Keratinocyte (primary cell): ENCODE results near the gene ZNF79. TPM values are rescaled to one million over a fixed set of nuclear protein-coding genes. Genes with fewer than 3 reads are reported as not detected.

Experiments used
- DNase-seq: peaks from one replicate; pipeline ENCODE4 v3.0.0-alpha.2; 2011; ENCODE audit warnings: low read depth, missing footprints, low spot score
- FAIRE-seq: peaks from 2 replicates; lab custom pipeline; 2011; peaks lifted over from hg19 to GRCh38; lab: Jason Lieb, UNC
- H2AFZ ChIP-seq: 2 replicates; pipeline ENCODE4 v1.6.0; 2012; ENCODE audit warnings: low read length, control low read depth, inconsistent platforms; ENCODE audit not compliant: control insufficient read depth
- H3K27ac ChIP-seq: 2 replicates; pipeline ENCODE4 v1.5.1; 2011; ENCODE audit warnings: low read length; ENCODE audit not compliant: control insufficient read depth, insufficient read depth
- H3K27me3 ChIP-seq: 3 replicates; pipeline ENCODE4 v1.6.0; 2011; ENCODE audit warnings: low read length; ENCODE audit not compliant: control insufficient read depth, insufficient read depth; ENCODE audit errors: extremely low read depth
- H3K36me3 ChIP-seq, 2 experiments: 2 replicates in 1 of 2; 3 replicates in 1 of 2; pipeline ENCODE4 v1.5.1; 2011; ENCODE audit warnings: low read length in 2 of 2, mild to moderate bottlenecking in 1 of 2; ENCODE audit not compliant: control insufficient read depth in 2 of 2, insufficient read depth in 2 of 2; ENCODE audit errors: extremely low read depth in 1 of 2
- H3K4me1 ChIP-seq: 3 replicates; pipeline ENCODE4 v1.5.1; 2011; ENCODE audit warnings: low read length; ENCODE audit not compliant: control insufficient read depth, insufficient read depth; ENCODE audit errors: extremely low read depth
- H3K4me2 ChIP-seq: 3 replicates; pipeline ENCODE4 v1.6.0; 2011; ENCODE audit warnings: low read depth, low read length; ENCODE audit not compliant: control insufficient read depth, insufficient read depth; ENCODE audit errors: extremely low read depth
- H3K4me3 ChIP-seq, 3 experiments: fragments of 200-600 bp in 1 of 3; sonication (generic) in 1 of 3; 2 replicates in 2 of 3; 3 replicates in 1 of 3; pipeline ENCODE4 v1.5.1; 2011 to 2016; ENCODE audit warnings: low read length in 3 of 3, mild to moderate bottlenecking in 3 of 3, control low read depth in 2 of 3, inconsistent platforms in 1 of 3, low read depth in 1 of 3, mixed read lengths in 1 of 3, mixed run types in 1 of 3, moderate library complexity in 1 of 3; ENCODE audit not compliant: control insufficient read depth in 2 of 3, insufficient read depth in 2 of 3; ENCODE audit errors: extremely low read depth in 1 of 3
- H3K79me2 ChIP-seq: 2 replicates; pipeline ENCODE4 v1.6.0; 2012; ENCODE audit warnings: low read length; ENCODE audit not compliant: control insufficient read depth, insufficient read depth
- H3K9ac ChIP-seq: 3 replicates; pipeline ENCODE4 v1.6.0; 2011; ENCODE audit warnings: low read length; ENCODE audit not compliant: control insufficient read depth, insufficient read depth; ENCODE audit errors: extremely low read depth
- H3K9me1 ChIP-seq: 3 replicates; pipeline ENCODE4 v1.6.0; 2011; ENCODE audit warnings: low read length; ENCODE audit not compliant: control insufficient read depth, insufficient read depth; ENCODE audit errors: extremely low read depth
- H3K9me3 ChIP-seq: 2 replicates; pipeline ENCODE4 v1.5.1; 2012; ENCODE audit warnings: low read depth, low read length; ENCODE audit not compliant: control insufficient read depth
- H4K20me1 ChIP-seq: 3 replicates; pipeline ENCODE4 v1.6.0; 2011; ENCODE audit warnings: low read length; ENCODE audit not compliant: control insufficient read depth, insufficient read depth; ENCODE audit errors: extremely low read depth
- EZH2 ChIP-seq: IDR thresholded peaks from one replicate; pipeline ENCODE4 v1.6.1; 2012; ENCODE audit warnings: inconsistent platforms, mild to moderate bottlenecking, low read length, moderate library complexity
- dilution Hi-C: fragments of 300-500 bp; cut with MboI; formaldehyde crosslinking; loops from one replicate; pipeline ENCODE4 v1.7.0; 2020; ENCODE audit warnings: low sequenced_read_pairs; ENCODE audit not compliant: extremely low pct_ligation_motif_present
- polyA plus RNA-seq, 5 experiments: library from polyadenylated mRNA; depleted of rRNA in 3 of 5; stranded (reverse) in 3 of 5; stranded (forward) in 1 of 5; unstranded in 1 of 5; fragments of >200 nt; gene quantifications; 1 replicate in 1 of 5; 2 replicates in 3 of 5; 3 replicates in 1 of 5; pipeline versions ENCODE4 v1.2.1 to v1.2.3, GENCODE V29; 2011 to 2012; ENCODE audit warnings: missing spikeins in 2 of 5, low read depth in 1 of 5, low replicate concordance in 1 of 5
- TF ChIP-seq, protein P1 (sequence below), 3 experiments: IDR thresholded peaks in 1 of 3; conservative IDR thresholded peaks in 1 of 3; optimal IDR thresholded peaks in 1 of 3; 2 replicates in 2 of 3; 3 replicates in 1 of 3; pipeline versions ENCODE3 to v1.5.1; 2011; ENCODE audit warnings: low read length in 3 of 3, mild to moderate bottlenecking in 3 of 3, moderate library complexity in 2 of 3, control low read depth in 1 of 3, inconsistent platforms in 1 of 3; ENCODE audit not compliant: insufficient read depth in 2 of 3; ENCODE audit errors: extremely low read depth in 1 of 3

The ZNF79 gene
- polyA plus RNA-seq, 1 donor (not counting 4 experiments of a cell fraction or from before 2014, with no cell fraction given): 4.8 TPM

GRCh38 chr9:127390248-127390545 lies 34.0 kb upstream of the ZNF79 start:
- H3K9me1 ChIP-seq: no peaks in the 10 kb centered on the region
- no peak for FAIRE-seq
- TF ChIP-seq EZH2: no peak
- TF ChIP-seq, protein P1, sequence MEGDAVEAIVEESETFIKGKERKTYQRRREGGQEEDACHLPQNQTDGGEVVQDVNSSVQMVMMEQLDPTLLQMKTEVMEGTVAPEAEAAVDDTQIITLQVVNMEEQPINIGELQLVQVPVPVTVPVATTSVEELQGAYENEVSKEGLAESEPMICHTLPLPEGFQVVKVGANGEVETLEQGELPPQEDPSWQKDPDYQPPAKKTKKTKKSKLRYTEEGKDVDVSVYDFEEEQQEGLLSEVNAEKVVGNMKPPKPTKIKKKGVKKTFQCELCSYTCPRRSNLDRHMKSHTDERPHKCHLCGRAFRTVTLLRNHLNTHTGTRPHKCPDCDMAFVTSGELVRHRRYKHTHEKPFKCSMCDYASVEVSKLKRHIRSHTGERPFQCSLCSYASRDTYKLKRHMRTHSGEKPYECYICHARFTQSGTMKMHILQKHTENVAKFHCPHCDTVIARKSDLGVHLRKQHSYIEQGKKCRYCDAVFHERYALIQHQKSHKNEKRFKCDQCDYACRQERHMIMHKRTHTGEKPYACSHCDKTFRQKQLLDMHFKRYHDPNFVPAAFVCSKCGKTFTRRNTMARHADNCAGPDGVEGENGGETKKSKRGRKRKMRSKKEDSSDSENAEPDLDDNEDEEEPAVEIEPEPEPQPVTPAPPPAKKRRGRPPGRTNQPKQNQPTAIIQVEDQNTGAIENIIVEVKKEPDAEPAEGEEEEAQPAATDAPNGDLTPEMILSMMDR (optimal IDR thresholded peaks at IDR 0.05 in 1 of 3, IDR thresholded peaks at IDR 0.05 in 1 of 3, conservative IDR thresholded peaks at IDR 0.05 in 1 of 3; ENCODE audit: extremely low read depth in 1 of 3, insufficient read depth in 2 of 3, low read length in 3 of 3): no peak
- H3K9me3 ChIP-seq: no peaks in the 10 kb centered on the region
- H3K36me3 ChIP-seq: no peaks in the 10 kb centered on the region
- no peak overlapping the region for H3K27ac ChIP-seq
- H3K4me3 ChIP-seq: no peak overlapping the region
- dilution Hi-C loops: loop anchor here (10.0 kb wide), 1 partner anchor 55 kb away; no protein-coding TSS in a partner anchor
- peaks cover 15% of the 10 kb centered on the region for H3K4me1 ChIP-seq
- no peak for DNase-seq
- no peaks in the 10 kb centered on the region for H4K20me1 ChIP-seq
- H3K79me2 ChIP-seq: no peaks in the 10 kb centered on the region
- no peak overlapping the region for H2AFZ ChIP-seq
- H3K4me2 ChIP-seq: no peak overlapping the region
- H3K27me3 ChIP-seq: no peaks in the 10 kb centered on the region
- H3K9ac ChIP-seq: no peak overlapping the region

- no peaks in the 10 kb centered on the region for H3K79me2 ChIP-seq
- H3K27me3 ChIP-seq: no peaks in the 10 kb centered on the region
- no peak overlapping the region for H3K4me2 ChIP-seq
- no peaks in the 10 kb centered on the region for H3K36me3 ChIP-seq
- H3K9ac ChIP-seq: no peak overlapping the region
- FAIRE-seq (no peak), DNase-seq (no peak)
- H3K9me3 ChIP-seq: no peaks in the 10 kb centered on the region
- TF ChIP-seq, protein P1 (optimal IDR thresholded peaks at IDR 0.05 in 1 of 3, IDR thresholded peaks at IDR 0.05 in 1 of 3, conservative IDR thresholded peaks at IDR 0.05 in 1 of 3; ENCODE audit: extremely low read depth in 1 of 3, insufficient read depth in 2 of 3, low read length in 3 of 3): no peak
- no peak for TF ChIP-seq EZH2
- H2AFZ ChIP-seq: no peak overlapping the region
- peaks cover 15% of the 10 kb centered on the region for H3K4me1 ChIP-seq
- no peaks in the 10 kb centered on the region for H3K9me1 ChIP-seq
- no peak overlapping the region for H3K4me3 ChIP-seq
- H4K20me1 ChIP-seq: no peaks in the 10 kb centered on the region
- dilution Hi-C loops: loop anchor here (10.0 kb wide), 1 partner anchor 56 kb away; no protein-coding TSS in a partner anchor
- H3K27ac ChIP-seq: no peak overlapping the region
Observed at GRCh38 chr9:127390563-127390962, 33.6 kb upstream of the ZNF79 start.
